Measurements from ENCODE around the gene CLHC1. TPM values are rescaled to one million over a fixed set of nuclear protein-coding genes. Genes with fewer than 3 reads are reported as not detected.

Gene CLHC1
- total and polyA plus RNA-seq, 2 of the 8 experiments (the other 6 are each of a cell fraction or from before 2014, with no cell fraction given): 2.6 to 10.8 TPM

GRCh38 chr2:55268907-55269644, 37.0 kb upstream of the CLHC1 start, which contains the start of gene MTIF2 (continued):
- TF ChIP-seq, protein P1, sequence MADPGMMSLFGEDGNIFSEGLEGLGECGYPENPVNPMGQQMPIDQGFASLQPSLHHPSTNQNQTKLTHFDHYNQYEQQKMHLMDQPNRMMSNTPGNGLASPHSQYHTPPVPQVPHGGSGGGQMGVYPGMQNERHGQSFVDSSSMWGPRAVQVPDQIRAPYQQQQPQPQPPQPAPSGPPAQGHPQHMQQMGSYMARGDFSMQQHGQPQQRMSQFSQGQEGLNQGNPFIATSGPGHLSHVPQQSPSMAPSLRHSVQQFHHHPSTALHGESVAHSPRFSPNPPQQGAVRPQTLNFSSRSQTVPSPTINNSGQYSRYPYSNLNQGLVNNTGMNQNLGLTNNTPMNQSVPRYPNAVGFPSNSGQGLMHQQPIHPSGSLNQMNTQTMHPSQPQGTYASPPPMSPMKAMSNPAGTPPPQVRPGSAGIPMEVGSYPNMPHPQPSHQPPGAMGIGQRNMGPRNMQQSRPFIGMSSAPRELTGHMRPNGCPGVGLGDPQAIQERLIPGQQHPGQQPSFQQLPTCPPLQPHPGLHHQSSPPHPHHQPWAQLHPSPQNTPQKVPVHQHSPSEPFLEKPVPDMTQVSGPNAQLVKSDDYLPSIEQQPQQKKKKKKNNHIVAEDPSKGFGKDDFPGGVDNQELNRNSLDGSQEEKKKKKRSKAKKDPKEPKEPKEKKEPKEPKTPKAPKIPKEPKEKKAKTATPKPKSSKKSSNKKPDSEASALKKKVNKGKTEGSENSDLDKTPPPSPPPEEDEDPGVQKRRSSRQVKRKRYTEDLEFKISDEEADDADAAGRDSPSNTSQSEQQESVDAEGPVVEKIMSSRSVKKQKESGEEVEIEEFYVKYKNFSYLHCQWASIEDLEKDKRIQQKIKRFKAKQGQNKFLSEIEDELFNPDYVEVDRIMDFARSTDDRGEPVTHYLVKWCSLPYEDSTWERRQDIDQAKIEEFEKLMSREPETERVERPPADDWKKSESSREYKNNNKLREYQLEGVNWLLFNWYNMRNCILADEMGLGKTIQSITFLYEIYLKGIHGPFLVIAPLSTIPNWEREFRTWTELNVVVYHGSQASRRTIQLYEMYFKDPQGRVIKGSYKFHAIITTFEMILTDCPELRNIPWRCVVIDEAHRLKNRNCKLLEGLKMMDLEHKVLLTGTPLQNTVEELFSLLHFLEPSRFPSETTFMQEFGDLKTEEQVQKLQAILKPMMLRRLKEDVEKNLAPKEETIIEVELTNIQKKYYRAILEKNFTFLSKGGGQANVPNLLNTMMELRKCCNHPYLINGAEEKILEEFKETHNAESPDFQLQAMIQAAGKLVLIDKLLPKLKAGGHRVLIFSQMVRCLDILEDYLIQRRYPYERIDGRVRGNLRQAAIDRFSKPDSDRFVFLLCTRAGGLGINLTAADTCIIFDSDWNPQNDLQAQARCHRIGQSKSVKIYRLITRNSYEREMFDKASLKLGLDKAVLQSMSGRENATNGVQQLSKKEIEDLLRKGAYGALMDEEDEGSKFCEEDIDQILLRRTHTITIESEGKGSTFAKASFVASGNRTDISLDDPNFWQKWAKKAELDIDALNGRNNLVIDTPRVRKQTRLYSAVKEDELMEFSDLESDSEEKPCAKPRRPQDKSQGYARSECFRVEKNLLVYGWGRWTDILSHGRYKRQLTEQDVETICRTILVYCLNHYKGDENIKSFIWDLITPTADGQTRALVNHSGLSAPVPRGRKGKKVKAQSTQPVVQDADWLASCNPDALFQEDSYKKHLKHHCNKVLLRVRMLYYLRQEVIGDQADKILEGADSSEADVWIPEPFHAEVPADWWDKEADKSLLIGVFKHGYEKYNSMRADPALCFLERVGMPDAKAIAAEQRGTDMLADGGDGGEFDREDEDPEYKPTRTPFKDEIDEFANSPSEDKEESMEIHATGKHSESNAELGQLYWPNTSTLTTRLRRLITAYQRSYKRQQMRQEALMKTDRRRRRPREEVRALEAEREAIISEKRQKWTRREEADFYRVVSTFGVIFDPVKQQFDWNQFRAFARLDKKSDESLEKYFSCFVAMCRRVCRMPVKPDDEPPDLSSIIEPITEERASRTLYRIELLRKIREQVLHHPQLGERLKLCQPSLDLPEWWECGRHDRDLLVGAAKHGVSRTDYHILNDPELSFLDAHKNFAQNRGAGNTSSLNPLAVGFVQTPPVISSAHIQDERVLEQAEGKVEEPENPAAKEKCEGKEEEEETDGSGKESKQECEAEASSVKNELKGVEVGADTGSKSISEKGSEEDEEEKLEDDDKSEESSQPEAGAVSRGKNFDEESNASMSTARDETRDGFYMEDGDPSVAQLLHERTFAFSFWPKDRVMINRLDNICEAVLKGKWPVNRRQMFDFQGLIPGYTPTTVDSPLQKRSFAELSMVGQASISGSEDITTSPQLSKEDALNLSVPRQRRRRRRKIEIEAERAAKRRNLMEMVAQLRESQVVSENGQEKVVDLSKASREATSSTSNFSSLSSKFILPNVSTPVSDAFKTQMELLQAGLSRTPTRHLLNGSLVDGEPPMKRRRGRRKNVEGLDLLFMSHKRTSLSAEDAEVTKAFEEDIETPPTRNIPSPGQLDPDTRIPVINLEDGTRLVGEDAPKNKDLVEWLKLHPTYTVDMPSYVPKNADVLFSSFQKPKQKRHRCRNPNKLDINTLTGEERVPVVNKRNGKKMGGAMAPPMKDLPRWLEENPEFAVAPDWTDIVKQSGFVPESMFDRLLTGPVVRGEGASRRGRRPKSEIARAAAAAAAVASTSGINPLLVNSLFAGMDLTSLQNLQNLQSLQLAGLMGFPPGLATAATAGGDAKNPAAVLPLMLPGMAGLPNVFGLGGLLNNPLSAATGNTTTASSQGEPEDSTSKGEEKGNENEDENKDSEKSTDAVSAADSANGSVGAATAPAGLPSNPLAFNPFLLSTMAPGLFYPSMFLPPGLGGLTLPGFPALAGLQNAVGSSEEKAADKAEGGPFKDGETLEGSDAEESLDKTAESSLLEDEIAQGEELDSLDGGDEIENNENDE (IDR thresholded peaks at IDR 0.05; ENCODE audit: insufficient replicate concordance, low read length): no peak
- peak in 1 of 2 experiments; percentile 67; a peak in 1 of 4 replicates for TF ChIP-seq HDAC2 (IDR thresholded peaks at IDR 0.05; ENCODE audit: borderline replicate concordance in 1 of 2, low read depth in 2 of 2, low read length in 2 of 2)
- TF ChIP-seq RNF2 (IDR thresholded peaks at IDR 0.05; ENCODE audit: borderline replicate concordance, low read depth, low read length, missing control alignments, poor library complexity, severe bottlenecking): no peak
- TF ChIP-seq CTBP2 (IDR thresholded peaks at IDR 0.05; ENCODE audit: borderline replicate concordance, insufficient read depth, insufficient read length, low read length): peak; percentile 60
- 0 out of 2 replicates have a peak, but pooled peaks have one; percentile 13 for TF ChIP-seq BACH1 (IDR thresholded peaks at IDR 0.05; ENCODE audit: low read length)
- peak; percentile 94 for TF ChIP-seq KDM5A (IDR thresholded peaks at IDR 0.05; ENCODE audit: low read length)
- TF ChIP-seq TCF12 (IDR thresholded peaks at IDR 0.05; ENCODE audit: low read depth, low read length): 0 out of 2 replicates have a peak, but pooled peaks have one; percentile 42
- no peak for TF ChIP-seq CHD2 (IDR thresholded peaks at IDR 0.05; ENCODE audit: low read length)
- TF ChIP-seq NANOG (IDR thresholded peaks at IDR 0.05; ENCODE audit: insufficient read depth, low read depth, low read length, poor library complexity, severe bottlenecking): peak; percentile 36
